K562 (cell line): Measurements from ENCODE around the gene JUND. TPM values are rescaled to one million over a fixed set of nuclear protein-coding genes. Genes with fewer than 3 reads are reported as not detected.

Source experiments
- ATAC-seq: fragments of 200-7000 bp; cut with Tn5 transposase; 3 replicates; pipeline ENCODE4 v1.9.1; 2020; ENCODE audit warnings: moderate library complexity
- BruUV-seq: library from RNA; stranded (reverse); fragments of 400-500 nt; replicated peaks from 2 replicates; lab custom pipeline; 2021; lab: Mats Ljungman, UMichigan
- CTCF ChIA-PET: fragments of 300-600 bp; formaldehyde crosslinking; extraction: SDS; loops from one replicate; lab custom pipeline; 2021; ENCODE audit warnings: low intra/inter-chr PET ratio; lab: Yijun Ruan, JAX
- POLR2A ChIA-PET: fragments of 300-600, 350-650 bp; sonication (Branson Sonifier 250); formaldehyde crosslinking; extraction: SDS; loops from one replicate; lab custom pipeline; 2021; ENCODE audit warnings: antibody characterized with exemption, inconsistent platforms; lab: Yijun Ruan, JAX
- DNase-seq, 4 experiments: peaks; one replicate each; pipeline versions ENCODE4 v3.0.0 to v3.0.0-alpha.2; 2011 to 2018; ENCODE audit warnings: low spot score in 3 of 4, mixed read lengths in 3 of 4; ENCODE audit errors: extremely low read depth in 1 of 4
- FAIRE-seq: peaks from 2 replicates; lab custom pipeline; 2011; peaks lifted over from hg19 to GRCh38; lab: Jason Lieb, UNC
- H2AFZ ChIP-seq: 2 replicates; pipeline ENCODE4 v1.6.0; 2011; ENCODE audit warnings: low read depth, low read length, control low read depth, inconsistent platforms
- H3K27ac ChIP-seq: fragments of 200-600 bp; 3 replicates; pipeline ENCODE4 v1.8.0; 2011; ENCODE audit warnings: low read depth, mild to moderate bottlenecking, control low read depth, inconsistent platforms, low read length, moderate library complexity, mixed read lengths; ENCODE audit errors: extremely low read depth
- H3K27me3 ChIP-seq, 2 experiments: fragments of 300-600 bp in 1 of 2; 2 replicates in 1 of 2; 3 replicates in 1 of 2; pipeline versions ENCODE4 v1.6.0 to v1.8.0; 2011; ENCODE audit warnings: inconsistent platforms in 2 of 2, low read length in 2 of 2, mild to moderate bottlenecking in 1 of 2, mixed read lengths in 1 of 2, moderate library complexity in 1 of 2; ENCODE audit not compliant: control insufficient read depth in 2 of 2, insufficient read depth in 2 of 2
- H3K36me3 ChIP-seq: fragments of 300-600 bp; 3 replicates; pipeline ENCODE4 v1.8.0; 2011; ENCODE audit warnings: mild to moderate bottlenecking, low read length, inconsistent platforms; ENCODE audit not compliant: control insufficient read depth, insufficient read depth
- H3K4me1 ChIP-seq, 2 experiments: fragments of 200-600 bp in 1 of 2; replicated peaks in 1 of 2; 2 replicates in 1 of 2; 3 replicates in 1 of 2; pipeline versions ENCODE4 v1.5.1 to v1.8.0; 2011; ENCODE audit warnings: inconsistent platforms in 2 of 2, low read length in 2 of 2, mild to moderate bottlenecking in 1 of 2, mixed read lengths in 1 of 2, moderate library complexity in 1 of 2; ENCODE audit not compliant: control insufficient read depth in 2 of 2, insufficient read depth in 2 of 2
- H3K4me2 ChIP-seq: 2 replicates; pipeline ENCODE4 v1.6.1; 2011; ENCODE audit warnings: low read length, control low read depth, inconsistent platforms, mixed read lengths; ENCODE audit not compliant: insufficient read depth
- H3K4me3 ChIP-seq: fragments of 200-600 bp; sonication (generic), shearing (Covaris generic); 2 replicates; pipeline ENCODE4 v1.5.1; 2016; ENCODE audit warnings: control low read depth, inconsistent platforms
- H3K79me2 ChIP-seq: fragments of 200-600 bp; 3 replicates; pipeline ENCODE4 v1.8.0; 2011; ENCODE audit warnings: low read length, inconsistent platforms; ENCODE audit not compliant: control insufficient read depth, insufficient read depth
- H3K9ac ChIP-seq, 2 experiments: 2 replicates each; pipeline versions ENCODE4 v1.6.0 to v1.6.1; 2011; ENCODE audit warnings: low read depth in 2 of 2, low read length in 2 of 2, control low read depth in 1 of 2, inconsistent platforms in 1 of 2, mild to moderate bottlenecking in 1 of 2, mixed read lengths in 1 of 2; ENCODE audit not compliant: insufficient read depth in 1 of 2
- H3K9me1 ChIP-seq: one replicate; pipeline ENCODE4 v1.6.0; 2011; ENCODE audit warnings: inconsistent platforms, mild to moderate bottlenecking, low read length, moderate library complexity; ENCODE audit not compliant: control insufficient read depth, insufficient read depth
- H3K9me3 ChIP-seq: replicated peaks from 2 replicates; pipeline ENCODE4 v1.5.1; 2011; ENCODE audit warnings: low read depth, low read length, inconsistent platforms; ENCODE audit not compliant: control insufficient read depth, insufficient read depth
- H4K20me1 ChIP-seq: replicated peaks from 2 replicates; pipeline ENCODE4 v1.6.1; 2011; ENCODE audit warnings: low read length, inconsistent platforms, mixed read lengths; ENCODE audit not compliant: control insufficient read depth, insufficient read depth
- CBFA2T2 ChIP-seq: fragments of 450-650 bp; conservative IDR thresholded peaks from 2 replicates; pipeline ENCODE4 v1.6.1; 2017; ENCODE audit warnings: mild to moderate bottlenecking
- HDAC8 ChIP-seq: fragments of 450-650 bp; IDR thresholded peaks from 2 replicates; pipeline ENCODE4 v1.6.1; 2016; ENCODE audit warnings: mild to moderate bottlenecking, missing genetic modification characterization, moderate library complexity, missing compliant biosample characterization
- NCOA6 ChIP-seq: fragments of 450-650 bp; IDR thresholded peaks from 2 replicates; pipeline ENCODE4 v1.6.1; 2017; ENCODE audit warnings: mild to moderate bottlenecking
- PHB ChIP-seq: fragments of 250-450 bp; sonication (Bioruptor Pico); IDR thresholded peaks from 2 replicates; pipeline ENCODE4 v1.5.0; 2021
- RFX1 ChIP-seq: fragments of 450-650 bp; IDR thresholded peaks from 2 replicates; pipeline ENCODE4 v1.6.1; 2016; ENCODE audit warnings: mild to moderate bottlenecking, moderate library complexity
- TEAD4 ChIP-seq, 2 experiments: sonication (generic) in 1 of 2; formaldehyde crosslinking in 1 of 2; IDR thresholded peaks; 2 replicates each; pipeline versions ENCODE4 v1.6.1 to v1.8.0; 2012 to 2022; ENCODE audit warnings: borderline replicate concordance in 1 of 2, inconsistent platforms in 1 of 2, low read length in 1 of 2, mild to moderate bottlenecking in 1 of 2, missing genetic modification reagents in 1 of 2
- XRCC5 ChIP-seq: fragments of 200-400 bp; formaldehyde crosslinking; IDR thresholded peaks from 2 replicates; pipeline ENCODE4 v1.6.1; 2017; ENCODE audit warnings: low read depth, mild to moderate bottlenecking, low read length
- ZNF668 ChIP-seq: fragments of 250-450 bp; sonication (Bioruptor Pico); IDR thresholded peaks from 2 replicates; pipeline ENCODE4 v1.8.0; 2022; ENCODE audit warnings: mild to moderate bottlenecking, inconsistent platforms
- WGBS: fragments of 100-300 bp; shearing (Covaris generic); methylation state at CpG from one replicate; pipeline ENCODE4 v1.1.6; 2016; ENCODE audit warnings: low coverage, mixed read lengths; ENCODE audit not compliant: insufficient coverage; ENCODE audit errors: missing lambda C conversion rate; 5-methylcytosine and 5-hydroxymethylcytosine counted together
- in situ Hi-C: fragments of 300-500 bp; cut with MboI; formaldehyde crosslinking; loops from 4 replicates; pipeline ENCODE4 v1.15.0; 2018; ENCODE audit warnings: inconsistent platforms, mixed read lengths
- intact Hi-C: fragments of 100-400 bp; cut with micrococcal nuclease; formaldehyde crosslinking; loops from 2 replicates; pipeline ENCODE4 v1.14.2; 2022
- polyA plus RNA-seq, 8 experiments: library from polyadenylated mRNA; depleted of rRNA in 4 of 8; stranded (reverse) in 5 of 8; unstranded in 3 of 8; fragments of >200 nt; fragmentation: Nextera tagmentation in 2 of 8; fragmentation: Illumina TruSeq in 1 of 8; extraction: Ambion mirVana in 2 of 8; extraction: Trizol in 1 of 8; gene quantifications; 2 replicates each; pipeline versions ENCODE4 v1.2.1 to v1.2.3, GENCODE V29; 2011 to 2014; ENCODE audit warnings: inconsistent platforms in 1 of 8, missing spikeins in 1 of 8
- total RNA-seq, 7 experiments: library from RNA; depleted of rRNA in 6 of 7; stranded (reverse); fragments of >200 nt in 6 of 7; fragmentation: Illumina TruSeq in 2 of 7; extraction: Trizol in 2 of 7; gene quantifications; 2 replicates each; pipeline versions ENCODE4 v1.2.1 to v1.2.3, GENCODE V29; 2011 to 2021; ENCODE audit warnings: low replicate concordance in 1 of 7
- TF ChIP-seq, protein P1 (sequence below), 3 experiments: IDR thresholded peaks in 2 of 3; conservative IDR thresholded peaks in 1 of 3; 2 replicates each; pipeline ENCODE4 v1.5.1; 2011 to 2012; ENCODE audit warnings: low read length in 3 of 3, mild to moderate bottlenecking in 3 of 3, control low read depth in 2 of 3, improper control_type of control experiment in 1 of 3, inconsistent platforms in 1 of 3, low read depth in 1 of 3, mixed read lengths in 1 of 3, moderate library complexity in 1 of 3; ENCODE audit not compliant: insufficient read depth in 2 of 3
- TF ChIP-seq, protein P2 (sequence below): sonication (generic); formaldehyde crosslinking; IDR thresholded peaks from 2 replicates; pipeline ENCODE4 v1.8.1; 2023; ENCODE audit warnings: mild to moderate bottlenecking, missing genetic modification reagents
- TF ChIP-seq, protein P3 (sequence below): sonication (generic); formaldehyde crosslinking; IDR thresholded peaks from 2 replicates; pipeline ENCODE4 v1.9.0; 2022; ENCODE audit warnings: mild to moderate bottlenecking, missing genetic modification reagents
- TF ChIP-seq, protein P4 (sequence below): sonication (generic); formaldehyde crosslinking; IDR thresholded peaks from 2 replicates; pipeline ENCODE4 v1.5.0; 2020; ENCODE audit warnings: missing genetic modification reagents

Gene JUND
- total and polyA plus RNA-seq, 9 of the 15 experiments (the other 6 are each of a cell fraction or from before 2014, with no cell fraction given), result 6.4 to 286 (median 42.3) TPM

GRCh38 chr19:18257503-18258470, 23.6 kb downstream of the JUND start:
- ATAC-seq, result no peak
- WGBS, result 38% methylated on average over 39 of the region's 55 CpGs
- Histone ChIP-seq H3K27me3 (peaks cover 6 to 22% of the 10 kb centered on the region in 2 experiments; a peak in 3 of 5 replicates), H3K9me3 (no peaks in the 10 kb centered on the region), H3K79me2 (no peaks in the 10 kb centered on the region), H3K9ac (no peak overlapping the region; a peak in 1 of 4 replicates), H3K4me1 (peaks cover 0 to 20% of the 10 kb centered on the region in 2 experiments; a peak in 4 of 5 replicates), H2AFZ (no peak overlapping the region), H3K27ac (no peak overlapping the region), H3K4me3 (no peak overlapping the region), H3K9me1 (no peaks in the 10 kb centered on the region), H3K36me3 (no peaks in the 10 kb centered on the region), H3K4me2 (no peak overlapping the region), H4K20me1 (no peaks in the 10 kb centered on the region)
- ChIA-PET CTCF (no interaction called here), POLR2A (interaction anchor here (1.0 to 3.4 kb wide), 3 partner anchors 16 to 34 kb away, joined by 4 to 22 read pairs (median 4); no protein-coding TSS in a partner anchor)
- intact Hi-C loops (no loop called here), in situ Hi-C loops (loop anchor here (5.0 kb wide), 1 partner anchor 155 kb away; no protein-coding TSS in a partner anchor)
- TF ChIP-seq CBFA2T2, result no peak
- TF ChIP-seq, protein P1, sequence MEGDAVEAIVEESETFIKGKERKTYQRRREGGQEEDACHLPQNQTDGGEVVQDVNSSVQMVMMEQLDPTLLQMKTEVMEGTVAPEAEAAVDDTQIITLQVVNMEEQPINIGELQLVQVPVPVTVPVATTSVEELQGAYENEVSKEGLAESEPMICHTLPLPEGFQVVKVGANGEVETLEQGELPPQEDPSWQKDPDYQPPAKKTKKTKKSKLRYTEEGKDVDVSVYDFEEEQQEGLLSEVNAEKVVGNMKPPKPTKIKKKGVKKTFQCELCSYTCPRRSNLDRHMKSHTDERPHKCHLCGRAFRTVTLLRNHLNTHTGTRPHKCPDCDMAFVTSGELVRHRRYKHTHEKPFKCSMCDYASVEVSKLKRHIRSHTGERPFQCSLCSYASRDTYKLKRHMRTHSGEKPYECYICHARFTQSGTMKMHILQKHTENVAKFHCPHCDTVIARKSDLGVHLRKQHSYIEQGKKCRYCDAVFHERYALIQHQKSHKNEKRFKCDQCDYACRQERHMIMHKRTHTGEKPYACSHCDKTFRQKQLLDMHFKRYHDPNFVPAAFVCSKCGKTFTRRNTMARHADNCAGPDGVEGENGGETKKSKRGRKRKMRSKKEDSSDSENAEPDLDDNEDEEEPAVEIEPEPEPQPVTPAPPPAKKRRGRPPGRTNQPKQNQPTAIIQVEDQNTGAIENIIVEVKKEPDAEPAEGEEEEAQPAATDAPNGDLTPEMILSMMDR (IDR thresholded peaks at IDR 0.05 in 2 of 3, conservative IDR thresholded peaks at IDR 0.05 in 1 of 3; ENCODE audit: insufficient read depth in 2 of 3, low read depth in 1 of 3, low read length in 3 of 3), result 0 out of 6 replicates have a peak, but pooled peaks of 1 of the 3 experiments have one; percentile 5
- TF ChIP-seq, protein P2, sequence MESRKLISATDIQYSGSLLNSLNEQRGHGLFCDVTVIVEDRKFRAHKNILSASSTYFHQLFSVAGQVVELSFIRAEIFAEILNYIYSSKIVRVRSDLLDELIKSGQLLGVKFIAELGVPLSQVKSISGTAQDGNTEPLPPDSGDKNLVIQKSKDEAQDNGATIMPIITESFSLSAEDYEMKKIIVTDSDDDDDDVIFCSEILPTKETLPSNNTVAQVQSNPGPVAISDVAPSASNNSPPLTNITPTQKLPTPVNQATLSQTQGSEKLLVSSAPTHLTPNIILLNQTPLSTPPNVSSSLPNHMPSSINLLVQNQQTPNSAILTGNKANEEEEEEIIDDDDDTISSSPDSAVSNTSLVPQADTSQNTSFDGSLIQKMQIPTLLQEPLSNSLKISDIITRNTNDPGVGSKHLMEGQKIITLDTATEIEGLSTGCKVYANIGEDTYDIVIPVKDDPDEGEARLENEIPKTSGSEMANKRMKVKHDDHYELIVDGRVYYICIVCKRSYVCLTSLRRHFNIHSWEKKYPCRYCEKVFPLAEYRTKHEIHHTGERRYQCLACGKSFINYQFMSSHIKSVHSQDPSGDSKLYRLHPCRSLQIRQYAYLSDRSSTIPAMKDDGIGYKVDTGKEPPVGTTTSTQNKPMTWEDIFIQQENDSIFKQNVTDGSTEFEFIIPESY (CRISPR knock-in tag), result peak; percentile 48; the same call in 1 of the 2 replicates
- TF ChIP-seq PHB (CRISPR knock-in tag), result no peak
- TF ChIP-seq HDAC8 (tag), result no peak
- no peak for TF ChIP-seq XRCC5
- TF ChIP-seq TEAD4 (IDR thresholded peaks at IDR 0.05; ENCODE audit: low read length), result no peak
- TF ChIP-seq TEAD4 (CRISPR knock-in tag; IDR thresholded peaks at IDR 0.05; ENCODE audit: borderline replicate concordance), result no peak
- no peak for TF ChIP-seq RFX1
- TF ChIP-seq, protein P3, sequence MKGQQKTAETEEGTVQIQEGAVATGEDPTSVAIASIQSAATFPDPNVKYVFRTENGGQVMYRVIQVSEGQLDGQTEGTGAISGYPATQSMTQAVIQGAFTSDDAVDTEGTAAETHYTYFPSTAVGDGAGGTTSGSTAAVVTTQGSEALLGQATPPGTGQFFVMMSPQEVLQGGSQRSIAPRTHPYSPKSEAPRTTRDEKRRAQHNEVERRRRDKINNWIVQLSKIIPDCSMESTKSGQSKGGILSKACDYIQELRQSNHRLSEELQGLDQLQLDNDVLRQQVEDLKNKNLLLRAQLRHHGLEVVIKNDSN (CRISPR knock-in tag), result 0 out of 2 replicates have a peak, but pooled peaks have one; percentile 19
- TF ChIP-seq, protein P4, sequence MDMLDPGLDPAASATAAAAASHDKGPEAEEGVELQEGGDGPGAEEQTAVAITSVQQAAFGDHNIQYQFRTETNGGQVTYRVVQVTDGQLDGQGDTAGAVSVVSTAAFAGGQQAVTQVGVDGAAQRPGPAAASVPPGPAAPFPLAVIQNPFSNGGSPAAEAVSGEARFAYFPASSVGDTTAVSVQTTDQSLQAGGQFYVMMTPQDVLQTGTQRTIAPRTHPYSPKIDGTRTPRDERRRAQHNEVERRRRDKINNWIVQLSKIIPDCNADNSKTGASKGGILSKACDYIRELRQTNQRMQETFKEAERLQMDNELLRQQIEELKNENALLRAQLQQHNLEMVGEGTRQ, result peak; percentile 39; the same call in 1 of the 2 replicates
- no peak for TF ChIP-seq ZNF668 (CRISPR knock-in tag)
- TF ChIP-seq NCOA6, result no peak
- FAIRE-seq, result no peak
- DNase-seq, result no peak
- BruUV-seq, result no TSS peak
